HG03520 (cell line): ENCODE data around the gene GALNT2.

Experiments
- ATAC-seq: cut with Tn5 transposase; IDR thresholded peaks from one replicate; pipeline ENCODE4 v1.9.1; 2021; ENCODE audit warnings: mild to moderate bottlenecking, moderate library complexity; ENCODE audit not compliant: unreplicated experiment

The GALNT2 gene

GRCh38 chr1:230248016-230248888 is 181.2 kb downstream of the GALNT2 start:
- ATAC-seq, result no peak

- no peak for ATAC-seq
Observed at GRCh38 chr1:230248889-230249270, 181.8 kb downstream of the GALNT2 start.

- no peak for ATAC-seq
Observed at GRCh38 chr1:230249695-230250480, 182.8 kb downstream of the GALNT2 start.

DNA sequence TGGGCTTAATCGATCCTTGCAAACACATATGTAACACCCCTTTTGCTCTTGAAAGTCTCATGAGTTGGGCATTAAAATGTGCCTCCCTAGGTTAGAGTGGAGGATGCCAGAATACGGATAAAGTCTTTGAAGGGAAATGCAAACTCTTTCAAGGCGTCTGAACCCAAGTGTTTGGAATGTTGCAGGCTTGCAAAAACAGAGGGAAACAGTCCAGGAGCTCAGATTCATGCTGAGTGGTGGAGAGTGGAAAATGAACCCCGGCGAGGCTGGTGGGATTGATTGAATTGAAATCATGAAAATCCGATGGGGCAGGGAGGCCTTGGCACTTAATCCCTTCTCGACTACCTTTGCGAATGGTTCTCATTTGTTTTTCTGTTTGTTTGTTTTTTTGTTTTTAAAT is 183.6 kb downstream of the GALNT2 start:
- no peak for ATAC-seq

DNA sequence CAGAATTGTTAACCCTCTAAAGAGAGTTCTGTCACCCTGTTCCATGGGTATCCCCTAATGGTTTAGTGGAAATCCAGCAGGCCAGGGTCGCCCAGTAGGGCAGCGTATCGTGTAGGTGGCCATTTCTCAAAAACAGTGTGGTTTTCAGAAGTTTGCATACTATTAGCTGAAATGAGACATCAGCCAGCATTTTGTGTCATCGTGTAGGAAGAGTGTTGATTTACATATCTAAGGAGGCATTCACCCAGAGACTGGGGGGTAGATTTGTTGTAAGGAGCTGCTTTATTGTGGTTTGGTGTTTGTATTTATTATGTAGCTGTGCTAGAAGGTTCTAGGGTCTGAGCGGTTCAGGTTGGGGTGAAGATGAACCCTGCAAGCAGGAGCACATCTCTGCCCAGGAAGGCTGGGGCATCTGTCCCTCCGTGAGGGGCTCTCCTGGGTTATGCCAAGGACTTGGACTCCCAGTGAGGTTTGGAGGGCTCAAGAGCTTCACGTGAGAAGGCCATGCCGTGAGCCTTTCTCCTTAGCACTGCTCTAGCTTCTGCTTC is 184.7 kb downstream of the GALNT2 start:
- ATAC-seq, result no peak

- ATAC-seq, result no peak
Observed at GRCh38 chr1:230253150-230253549, 186.1 kb downstream of the GALNT2 start.

- ATAC-seq, result no peak
Observed at GRCh38 chr1:230254265-230254664, 187.2 kb downstream of the GALNT2 start.

GRCh38 chr1:230255116-230255515 is 188.1 kb downstream of the GALNT2 start:
- no peak for ATAC-seq

GRCh38 chr1:230255991-230256390 is 189.0 kb downstream of the GALNT2 start:
- ATAC-seq, result no peak

DNA sequence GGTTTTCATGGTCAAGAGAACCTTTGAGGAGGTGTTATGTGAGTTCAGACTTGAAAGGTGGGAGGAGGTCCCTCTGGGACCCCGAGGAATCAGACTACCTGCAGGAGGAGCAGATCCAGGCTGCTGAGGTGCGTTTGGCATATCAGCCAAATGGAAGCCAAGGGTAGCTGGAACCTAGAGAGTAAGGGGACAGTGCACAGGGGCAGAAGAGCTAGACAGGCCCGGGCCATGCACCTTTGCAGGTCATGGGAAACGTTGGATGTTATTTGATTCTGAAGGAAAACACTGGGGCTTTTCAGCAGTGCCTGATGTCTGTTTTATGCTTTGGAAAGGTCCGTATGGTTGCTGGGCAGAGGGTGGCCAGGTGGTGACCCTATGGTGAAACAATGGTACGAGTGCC is 189.9 kb downstream of the GALNT2 start:
- ATAC-seq, result no peak

DNA sequence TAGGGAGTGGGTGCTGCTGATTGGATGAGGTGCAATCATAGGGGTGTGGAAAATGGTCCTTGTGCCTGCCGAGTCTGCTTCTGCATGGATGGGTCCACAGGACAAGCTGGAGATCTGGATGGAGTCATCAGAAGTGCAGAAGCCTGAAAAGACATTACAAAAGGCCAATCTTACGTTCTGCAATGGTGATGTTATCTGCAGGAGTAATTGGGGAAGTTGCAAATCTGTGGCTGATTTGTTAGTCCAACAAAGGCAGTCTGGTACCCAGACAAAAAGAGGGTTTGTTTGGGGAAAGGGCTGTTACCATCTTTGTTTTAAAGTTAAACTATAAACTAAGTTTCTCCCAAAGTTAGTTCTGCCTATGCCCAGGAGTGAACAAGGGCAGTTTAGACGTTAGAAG is 192.6 kb downstream of the GALNT2 start:
- ATAC-seq, result no peak

DNA sequence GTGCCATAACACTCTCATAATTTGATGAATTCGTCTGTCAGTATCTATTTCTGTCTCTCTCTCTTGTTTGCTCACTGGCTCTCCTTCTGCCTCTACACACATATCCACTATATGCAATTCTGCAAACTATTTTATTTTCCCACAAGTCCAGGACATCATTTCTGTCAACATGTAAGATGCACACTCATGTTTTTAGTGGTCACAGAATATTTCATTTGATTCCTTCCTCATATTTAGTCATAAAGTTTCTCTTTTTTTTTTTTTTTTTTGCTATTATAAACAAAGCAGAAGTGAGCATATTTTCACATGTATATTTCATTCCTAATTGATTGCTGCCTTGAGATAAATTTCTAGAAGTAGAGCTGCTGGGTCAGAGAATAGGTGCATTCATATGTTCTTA is 193.8 kb downstream of the GALNT2 start:
- no peak for ATAC-seq

GRCh38 chr1:230261928-230262650 is 195.1 kb downstream of the GALNT2 start:
- no peak for ATAC-seq

GRCh38 chr1:230262867-230263567 is 196.0 kb downstream of the GALNT2 start:
- no peak for ATAC-seq

DNA sequence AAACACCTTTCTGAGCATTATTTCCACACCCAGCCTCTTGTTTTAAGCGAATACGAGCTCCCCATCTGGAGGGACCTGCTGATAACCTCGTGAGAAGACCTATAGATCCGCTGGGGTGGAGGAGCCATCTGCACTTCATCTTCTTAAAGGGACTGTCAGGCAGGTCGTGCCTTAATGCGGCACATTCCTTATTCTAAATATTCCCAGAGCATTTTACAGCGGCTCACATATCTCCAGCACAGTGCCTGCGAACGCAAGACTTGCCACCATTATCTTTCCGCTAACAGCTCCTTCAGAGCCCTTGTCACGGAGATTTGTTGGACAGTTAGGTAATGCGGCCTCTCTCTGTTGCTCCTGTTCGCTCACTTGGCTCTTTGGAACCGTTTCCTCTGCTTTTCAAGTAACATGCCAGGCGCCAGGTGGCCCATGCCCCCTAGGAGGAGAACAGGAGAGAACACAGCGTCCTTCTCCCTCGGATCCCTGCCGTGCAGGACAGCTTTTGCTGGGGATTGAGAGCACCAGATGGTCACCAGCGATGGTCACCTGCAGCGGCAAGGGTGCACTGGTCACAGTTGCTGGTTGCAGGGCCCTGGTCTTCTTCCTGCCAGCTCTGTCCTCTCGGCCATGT is 196.6 kb downstream of the GALNT2 start:
- ATAC-seq, result no peak

DNA sequence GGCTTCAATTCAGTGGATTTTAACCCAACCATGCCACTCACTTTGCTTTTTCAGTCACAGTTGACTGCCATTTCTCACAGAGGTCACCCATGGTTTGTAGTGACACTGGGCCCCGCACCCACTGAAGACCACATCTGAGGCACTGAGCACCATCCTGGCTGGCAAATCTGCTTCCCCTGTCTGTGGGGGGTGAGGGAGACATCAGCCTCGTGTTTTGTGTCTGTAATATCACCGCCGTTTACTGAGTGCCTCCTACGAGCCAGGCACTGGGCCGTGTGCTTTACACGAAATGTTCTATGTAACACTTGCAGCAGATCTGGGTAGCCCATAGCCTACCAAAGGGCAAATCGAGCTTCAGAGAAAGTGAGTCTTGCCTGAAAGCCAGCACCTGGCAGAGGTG is 197.3 kb downstream of the GALNT2 start:
- ATAC-seq, result no peak

- no peak for ATAC-seq
Observed at GRCh38 chr1:230265200-230266115, 198.4 kb downstream of the GALNT2 start.

GRCh38 chr1:230266456-230266855 is 199.4 kb downstream of the GALNT2 start:
- no peak for ATAC-seq
